ENCODE data around the gene ZIC4.
A peak's percentile ranks its signal among the peaks of the same experiment; 100 is the strongest.

The ZIC4 gene

DNA sequence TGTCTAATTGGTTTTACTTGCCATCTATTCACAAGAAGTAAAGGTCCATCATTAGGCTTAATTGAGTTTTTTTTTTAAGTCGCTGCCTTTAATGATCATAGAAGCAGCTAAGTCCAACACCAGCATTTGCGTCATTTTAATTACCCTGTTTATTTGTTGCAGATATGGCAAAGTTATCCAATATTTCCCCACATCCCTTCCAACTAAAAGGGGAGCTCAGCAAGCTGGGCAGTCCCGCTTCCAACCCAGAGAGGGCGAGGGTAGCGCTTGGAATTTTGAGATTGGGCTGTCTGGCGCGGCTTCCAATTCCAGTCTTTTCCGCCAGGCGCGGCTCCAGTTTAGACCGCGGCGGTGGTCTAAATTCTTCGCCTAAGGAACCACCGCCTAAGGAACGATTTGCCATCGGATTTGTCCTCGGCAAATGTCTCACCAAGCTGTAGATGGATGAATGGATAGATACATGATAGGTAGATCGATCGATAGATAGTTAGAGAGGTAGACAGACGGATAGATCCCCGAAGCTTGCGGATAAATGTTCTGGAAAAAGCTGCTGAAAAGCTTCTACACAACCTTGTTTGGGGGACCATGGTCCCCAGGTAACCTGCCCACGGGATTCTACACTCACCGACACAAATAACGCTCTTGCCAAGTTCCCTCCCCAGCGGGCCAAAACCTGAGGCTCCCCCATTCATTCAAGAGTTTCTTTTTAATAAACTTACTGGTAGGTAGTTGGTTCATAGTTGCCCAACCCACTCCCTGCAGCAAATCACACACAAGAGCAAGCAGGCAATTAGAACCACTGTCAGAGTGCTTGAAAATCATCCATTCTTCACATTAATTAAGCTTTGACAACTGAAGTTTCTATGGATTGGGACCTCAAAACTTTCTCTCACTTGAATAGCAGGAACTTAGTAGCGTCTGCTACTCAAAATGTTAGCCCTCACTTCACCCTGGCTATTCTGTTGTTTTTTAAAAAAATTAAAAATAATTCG is 49.1 kb downstream of the ZIC4 start:
- DNase-seq = no peak
- TF ChIP-seq CTCF (IDR thresholded peaks at IDR 0.05; ENCODE audit: low read depth, low read length, missing control alignments) = peak; percentile 40
- Histone ChIP-seq H3K27me3 (replicated peaks) (no peaks in the 10 kb centered on the region), H3K27ac (no peak overlapping the region), H3K4me3 (ENCODE audit: low read depth, low read length) (no peak overlapping the region), H3K36me3 (replicated peaks) (no peaks in the 10 kb centered on the region)
- in situ Hi-C loops (cut with HindIII; ENCODE audit: low pct_ligation_motif_present, low sequenced_read_pairs) = no loop called here

DNA sequence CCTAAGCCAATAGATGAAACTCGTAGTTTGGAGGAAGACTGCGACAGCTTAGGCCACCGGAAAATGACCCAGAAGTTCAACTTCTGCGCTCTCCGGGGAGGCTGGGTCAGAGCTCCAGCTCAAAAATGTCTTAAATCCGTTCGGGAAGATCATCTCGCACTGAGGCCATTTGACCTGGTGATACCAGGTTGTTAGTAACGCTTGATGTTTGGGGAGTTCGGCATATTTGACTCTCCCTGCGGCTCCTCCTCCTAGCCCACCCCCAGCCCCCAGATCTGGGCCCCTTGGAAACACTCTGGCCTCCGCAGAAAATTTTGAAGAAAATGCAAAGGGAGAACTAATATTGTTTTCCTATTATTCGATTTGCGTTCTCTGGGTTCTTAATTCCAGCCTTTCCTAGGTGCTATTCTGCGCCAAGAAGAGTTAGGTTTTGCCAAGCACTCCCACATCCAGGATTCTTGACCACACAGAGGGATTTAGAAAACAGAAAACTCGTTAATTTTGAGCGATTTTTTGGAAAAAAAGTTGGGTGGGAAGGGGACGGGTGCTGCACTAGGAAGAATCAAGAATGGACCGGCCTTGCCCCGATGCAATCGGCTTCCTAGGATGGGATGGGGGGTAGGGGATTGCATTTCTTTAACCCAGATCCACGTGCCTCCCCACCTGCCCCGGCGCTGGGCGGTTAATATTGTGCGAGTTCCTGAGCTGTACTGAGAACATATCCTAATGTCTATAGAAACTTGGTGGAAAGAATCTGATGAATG is 50.0 kb downstream of the ZIC4 start:
- no peaks in the 10 kb centered on the region for H3K36me3 ChIP-seq (replicated peaks)
- H3K27me3 ChIP-seq (replicated peaks) = no peaks in the 10 kb centered on the region
- TF ChIP-seq CTCF (IDR thresholded peaks at IDR 0.05; ENCODE audit: low read depth, low read length, missing control alignments) = no peak
- in situ Hi-C loops (cut with HindIII; ENCODE audit: low pct_ligation_motif_present, low sequenced_read_pairs) = no loop called here
- H3K27ac ChIP-seq = no peak overlapping the region
- DNase-seq = no peak
- H3K4me3 ChIP-seq (ENCODE audit: low read depth, low read length) = no peak overlapping the region

GRCh38 chr3:147355753-147356090 is 50.6 kb downstream of the ZIC4 start:
- no peak for TF ChIP-seq CTCF (IDR thresholded peaks at IDR 0.05; ENCODE audit: low read depth, low read length, missing control alignments)
- in situ Hi-C loops (cut with HindIII; ENCODE audit: low pct_ligation_motif_present, low sequenced_read_pairs) = no loop called here
- Histone ChIP-seq H3K27ac (no peak overlapping the region), H3K4me3 (ENCODE audit: low read depth, low read length) (no peak overlapping the region), H3K27me3 (replicated peaks) (no peaks in the 10 kb centered on the region), H3K36me3 (replicated peaks) (no peaks in the 10 kb centered on the region)
- DNase-seq = no peak

GRCh38 chr3:147355084-147355752 is 51.1 kb downstream of the ZIC4 start:
- H3K4me3 ChIP-seq (ENCODE audit: low read depth, low read length) = no peak overlapping the region
- TF ChIP-seq CTCF (IDR thresholded peaks at IDR 0.05; ENCODE audit: low read depth, low read length, missing control alignments) = no peak
- no peak for DNase-seq
- in situ Hi-C loops (cut with HindIII; ENCODE audit: low pct_ligation_motif_present, low sequenced_read_pairs) = no loop called here
- H3K27ac ChIP-seq = no peak overlapping the region
- no peaks in the 10 kb centered on the region for H3K27me3 ChIP-seq (replicated peaks)
- no peaks in the 10 kb centered on the region for H3K36me3 ChIP-seq (replicated peaks)

GRCh38 chr3:147354623-147355022 is 51.7 kb downstream of the ZIC4 start:
- H3K36me3 ChIP-seq (replicated peaks) = no peaks in the 10 kb centered on the region
- no peak for TF ChIP-seq CTCF (IDR thresholded peaks at IDR 0.05; ENCODE audit: low read depth, low read length, missing control alignments)
- peak overlapping the region; percentile 6 for H3K4me3 ChIP-seq (ENCODE audit: low read depth, low read length)
- no peak for DNase-seq
- in situ Hi-C loops (cut with HindIII; ENCODE audit: low pct_ligation_motif_present, low sequenced_read_pairs) = no loop called here
- H3K27me3 ChIP-seq (replicated peaks) = no peaks in the 10 kb centered on the region
- no peak overlapping the region for H3K27ac ChIP-seq
